HG02943 (cell line): Measurements from ENCODE around the gene ATAD3C.
"Not testable (repeated sequence)": the region's sequence is repeated elsewhere in the genome, so short reads cannot be mapped to it uniquely, and the experiment has no call there.

Experiments
- ATAC-seq: cut with Tn5 transposase; IDR thresholded peaks from one replicate; pipeline ENCODE4 v1.9.1; 2021; ENCODE audit warnings: mild to moderate bottlenecking, low read depth, moderate library complexity; ENCODE audit not compliant: unreplicated experiment

The ATAD3C gene

DNA sequence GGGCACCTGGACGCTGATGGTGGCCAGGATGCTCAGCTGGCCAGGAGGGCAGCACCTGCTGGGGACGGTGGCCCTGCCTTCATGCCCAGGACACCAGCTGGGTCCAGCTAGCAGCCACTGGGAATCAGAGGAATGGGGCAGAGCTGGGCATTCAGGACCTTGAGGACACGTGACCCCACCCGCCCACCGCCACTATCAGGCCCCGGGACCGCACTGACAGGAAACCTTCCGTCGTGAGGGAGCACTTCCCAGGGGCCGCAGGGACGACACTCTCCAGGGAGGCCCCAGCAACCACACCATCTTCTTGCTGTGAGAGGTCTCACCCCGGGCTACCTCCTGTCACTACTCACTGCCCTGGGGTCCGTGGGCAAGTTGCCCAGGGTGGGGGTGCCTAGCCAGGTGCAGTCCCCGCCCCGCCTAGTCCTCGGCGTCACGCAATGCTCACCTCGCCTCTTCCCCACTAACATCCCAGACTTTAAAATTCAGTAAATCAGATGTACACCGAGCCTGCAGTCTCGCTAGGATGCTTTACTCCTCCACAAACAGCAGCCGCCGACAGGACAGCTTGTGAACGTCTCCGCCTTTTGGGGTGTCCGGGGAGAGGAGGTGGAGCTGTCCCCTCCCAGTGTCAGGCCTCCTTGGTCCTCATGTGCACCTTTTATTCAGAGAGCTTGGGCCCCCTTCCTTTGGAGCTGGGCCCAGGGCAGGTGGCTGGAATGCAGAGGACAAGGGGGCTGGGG, 9.1 kb upstream of the ATAD3C start:
- no peak for ATAC-seq

- ATAC-seq = no peak
Observed at GRCh38 chr1:1441002-1441888, 8.2 kb upstream of the ATAD3C start.

GRCh38 chr1:1442069-1442770, 7.3 kb upstream of the ATAD3C start:
- no peak for ATAC-seq

- not testable (repeated sequence) for ATAC-seq
Observed at GRCh38 chr1:1446631-1447030, 2.9 kb upstream of the ATAD3C start.

GRCh38 chr1:1450616-1451015, 1.1 kb downstream of the ATAD3C start:
- ATAC-seq = not testable (repeated sequence)

GRCh38 chr1:1451696-1452364, 2.3 kb downstream of the ATAD3C start:
- no peak for ATAC-seq

GRCh38 chr1:1452365-1452739, 2.9 kb downstream of the ATAD3C start:
- not testable (repeated sequence) for ATAC-seq

- no peak for ATAC-seq
Observed at GRCh38 chr1:1452882-1453281, 3.4 kb downstream of the ATAD3C start.

GRCh38 chr1:1454286-1455056, 5.0 kb downstream of the ATAD3C start:
- not testable (repeated sequence) for ATAC-seq

DNA sequence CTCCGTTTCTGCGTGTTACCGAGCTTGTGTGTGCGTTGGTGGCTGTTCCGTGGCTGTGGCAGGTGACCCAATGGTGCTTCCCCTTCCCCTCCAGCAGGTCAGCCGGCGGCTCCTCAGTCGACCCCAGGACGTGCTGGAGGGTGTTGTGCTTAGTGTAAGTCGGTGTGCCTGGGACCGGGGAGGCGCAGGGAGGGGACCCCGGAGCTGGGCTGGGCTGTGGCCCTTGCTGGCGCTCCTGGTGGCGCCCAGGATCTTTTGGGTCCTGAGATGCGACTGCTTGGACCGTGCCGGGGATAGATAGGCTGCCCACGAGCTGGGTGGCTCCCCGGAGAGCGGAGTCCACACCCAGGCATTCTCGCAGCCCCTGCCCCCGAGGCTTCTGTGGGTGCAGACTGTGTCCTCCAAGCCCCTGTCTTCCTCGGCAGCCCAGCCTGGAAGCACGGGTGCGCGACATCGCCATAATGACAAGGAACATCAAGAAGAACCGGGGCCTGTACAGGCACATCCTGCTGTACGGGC, 5.9 kb downstream of the ATAD3C start:
- no peak for ATAC-seq

- not testable (repeated sequence) for ATAC-seq
Observed at GRCh38 chr1:1455934-1456333, 6.4 kb downstream of the ATAD3C start.

DNA sequence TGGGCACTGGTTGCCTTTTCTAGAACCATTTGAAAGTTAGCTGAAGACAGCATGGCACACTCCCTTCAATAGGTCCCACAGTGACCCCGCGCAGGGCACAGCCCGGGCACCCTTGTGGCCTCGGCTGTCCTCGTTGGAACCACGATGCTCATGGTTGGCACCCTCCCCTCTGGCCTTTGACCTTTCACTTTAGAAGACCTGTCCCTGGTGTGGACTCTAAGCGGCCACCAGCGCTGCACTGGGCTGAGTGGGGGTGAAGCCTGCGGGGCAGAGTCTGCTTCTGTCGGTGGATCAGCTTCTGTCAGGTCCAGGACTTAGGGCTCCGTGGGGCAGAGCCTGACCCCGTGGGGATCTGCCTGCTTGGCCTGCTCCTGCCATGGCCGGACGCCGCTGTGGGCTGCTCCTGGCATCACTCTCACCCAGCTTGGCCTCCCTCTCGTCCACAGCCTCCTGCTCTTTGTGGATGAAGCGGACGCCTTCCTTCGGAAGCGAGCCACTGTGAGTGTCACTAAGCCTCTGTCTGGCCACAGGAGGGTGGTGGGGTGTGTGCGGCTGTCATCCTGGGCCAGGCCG, 7.3 kb downstream of the ATAD3C start:
- not testable (repeated sequence) for ATAC-seq

GRCh38 chr1:1459156-1459555, 9.7 kb downstream of the ATAD3C start:
- ATAC-seq = not testable (repeated sequence)

DNA sequence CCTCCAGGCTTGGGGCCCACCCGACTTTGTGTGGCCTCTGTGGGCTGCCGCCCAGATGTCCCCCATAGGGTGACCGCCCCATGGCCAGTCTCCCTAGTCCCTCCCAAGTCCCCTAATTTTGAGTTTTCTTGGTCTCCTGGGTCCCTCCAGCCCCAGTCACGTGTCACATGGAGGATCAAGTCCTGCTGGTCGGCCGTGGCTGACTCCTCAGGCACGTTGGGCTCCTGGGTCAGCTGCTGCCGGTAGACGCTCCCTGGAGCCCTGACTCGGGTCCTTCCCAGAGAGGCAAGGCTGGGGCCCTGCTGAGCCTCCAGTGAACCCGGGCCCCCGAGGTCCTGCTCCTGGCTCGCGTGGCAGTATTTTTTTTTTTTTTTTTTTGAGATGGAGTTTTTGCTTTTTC, 10.2 kb downstream of the ATAD3C start:
- not testable (repeated sequence) for ATAC-seq

DNA sequence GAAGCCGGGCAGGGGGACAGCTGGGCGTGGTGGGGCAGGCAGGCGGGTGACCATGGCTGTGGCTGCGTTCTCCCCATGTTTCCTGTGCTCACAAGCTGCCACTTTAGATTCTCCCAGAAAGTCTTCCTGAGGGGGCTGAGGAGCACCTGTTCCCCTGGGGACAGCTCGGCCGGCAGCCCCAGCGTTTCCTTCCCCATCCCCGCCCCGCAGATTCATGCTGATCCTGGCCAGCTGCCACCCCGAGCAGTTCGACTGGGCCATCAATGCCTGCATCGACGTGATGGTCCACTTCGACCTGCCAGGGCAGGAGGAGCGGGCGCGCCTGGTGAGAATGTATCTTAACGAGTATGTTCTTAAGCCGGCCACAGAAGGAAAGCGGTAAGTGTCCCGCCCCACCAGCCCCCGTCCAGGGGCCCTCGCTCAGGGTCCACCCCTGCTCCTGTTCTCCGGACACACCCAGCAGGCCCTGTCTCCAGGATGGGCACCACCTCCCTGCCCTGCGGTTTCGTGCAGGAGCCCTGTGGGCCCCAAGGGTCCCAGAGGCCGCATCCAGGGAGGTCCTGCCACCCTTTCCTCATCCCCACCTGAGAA, 11.1 kb downstream of the ATAD3C start:
- ATAC-seq = no peak

DNA sequence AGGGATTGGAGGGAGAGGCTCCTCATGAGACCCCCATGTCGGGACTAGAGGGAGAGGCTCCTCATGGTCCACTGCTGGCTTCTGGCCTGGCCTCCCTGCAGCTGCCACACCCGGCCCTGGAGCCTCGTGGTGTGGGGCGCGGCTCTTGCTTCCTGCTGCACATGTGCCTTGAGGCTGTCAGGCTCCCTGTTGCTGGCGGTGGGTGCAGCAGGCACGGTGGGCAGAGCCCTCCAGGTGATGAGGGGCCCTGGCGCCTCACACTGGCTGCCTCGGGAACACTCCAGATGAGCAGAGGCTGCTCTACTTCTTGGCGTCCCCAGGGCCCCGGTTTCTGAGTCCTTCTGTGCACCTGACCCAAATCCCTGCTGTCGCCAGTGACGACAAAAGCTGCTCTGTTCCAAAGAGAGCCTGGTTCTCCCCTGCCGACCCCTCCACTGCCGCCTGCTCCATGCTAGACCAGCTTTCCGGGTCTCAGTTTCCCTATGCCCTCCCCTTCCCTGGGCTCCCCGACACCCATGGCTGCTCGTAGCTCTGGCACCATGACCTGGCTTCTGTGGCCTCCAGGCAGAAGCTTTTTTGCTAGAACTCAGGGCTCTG, 12.3 kb downstream of the ATAD3C start:
- ATAC-seq = no peak

DNA sequence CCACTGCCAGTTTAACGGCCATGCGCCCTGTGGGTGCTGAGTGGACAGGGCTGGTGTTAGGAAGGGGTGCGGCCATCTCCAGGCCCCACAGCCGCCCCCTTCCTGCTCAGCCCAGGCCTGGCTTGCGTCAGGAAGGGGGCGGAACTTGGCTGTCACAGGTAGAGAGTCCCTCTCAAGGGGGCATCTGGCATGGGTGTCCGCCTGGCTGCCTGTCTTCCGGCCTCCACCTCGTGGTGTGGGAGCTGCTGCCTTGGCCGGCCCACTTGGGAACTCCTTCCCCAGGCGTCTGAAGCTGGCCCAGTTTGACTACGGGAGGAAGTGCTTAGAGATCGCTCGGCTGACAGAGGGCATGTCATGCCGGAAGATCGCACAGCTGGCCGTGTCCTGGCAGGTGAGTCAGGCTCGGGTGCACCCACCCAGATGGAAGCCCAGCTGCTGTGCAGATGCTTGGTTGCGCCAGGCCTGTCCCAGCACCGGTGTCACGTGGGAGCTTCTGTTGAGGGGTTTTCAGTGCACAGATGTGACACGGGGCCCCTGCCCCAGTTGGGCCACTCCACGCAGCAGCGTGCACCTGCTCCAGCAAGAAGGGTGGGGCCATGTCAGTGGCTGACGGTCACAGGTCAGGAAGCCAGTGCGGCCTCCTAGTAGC, 13.0 kb downstream of the ATAD3C start:
- ATAC-seq = no peak

DNA sequence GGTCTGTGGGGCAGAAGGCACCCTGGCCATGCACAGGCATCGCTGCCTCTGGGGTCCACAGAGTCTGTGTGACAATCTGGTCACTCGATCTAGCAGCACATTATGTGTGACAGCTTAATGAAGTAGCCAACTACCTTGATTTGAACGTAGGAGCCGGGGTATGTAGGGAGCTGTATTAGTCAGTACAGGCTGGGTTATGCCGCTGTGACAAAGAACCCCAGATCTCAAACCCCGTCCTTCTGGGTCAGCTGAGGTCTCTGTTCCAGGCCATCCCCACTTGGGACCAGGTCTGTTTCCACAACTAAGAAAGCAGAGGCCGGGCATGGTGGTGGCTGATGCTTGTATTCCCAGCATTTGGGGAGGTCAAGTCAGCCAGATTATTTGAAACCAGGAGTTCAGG, 13.8 kb downstream of the ATAD3C start:
- ATAC-seq = no peak
